Measurements from ENCODE around the gene LGALS4. TPM values are rescaled to one million over a fixed set of nuclear protein-coding genes. Genes with fewer than 3 reads are reported as not detected.

Gene LGALS4
- total and polyA plus RNA-seq, 9 of the 15 experiments (the other 6 are each of a cell fraction or from before 2014, with no cell fraction given), result 0.08 to 1.1 (median 0.30) TPM; not detected in 3

- TF ChIP-seq NCOA1 (IDR thresholded peaks at IDR 0.05; ENCODE audit: low read depth), result no peak
- no peak for TF ChIP-seq TCF7L2 (IDR thresholded peaks at IDR 0.05; ENCODE audit: low read depth, low read length)
- no peak for TF ChIP-seq ATF3 (IDR thresholded peaks at IDR 0.05)
- no peak for TF ChIP-seq ATF3 (CRISPR knock-in tag; conservative IDR thresholded peaks at IDR 0.05)
These were observed 24.1 kb downstream of the LGALS4 start, which contains the start of gene LGALS7B (continued) for GRCh38 chr19:38788478-38789243.

GRCh38 chr19:38786572-38787265 lies 26.0 kb downstream of the LGALS4 start:
- DNase-seq (ENCODE audit: extremely low read depth in 1 of 4, low spot score in 3 of 4) (no peak), FAIRE-seq (no peak), ATAC-seq (no peak)
- intact Hi-C loops (cut with micrococcal nuclease), result no loop called here
- H3K9me1 ChIP-seq (ENCODE audit: control insufficient read depth, insufficient read depth, low read length), result no peaks in the 10 kb centered on the region
- no peak overlapping the region for H3K4me3 ChIP-seq
- H3K79me2 ChIP-seq (ENCODE audit: control insufficient read depth, insufficient read depth, low read length), result no peaks in the 10 kb centered on the region
- CTCF ChIA-PET (ENCODE audit: low intra/inter-chr PET ratio), result no interaction called here
- in situ Hi-C loops (cut with MboI), result no loop called here
- no TSS peak for BruUV-seq (replicated peaks)
- no peak overlapping the region for H3K27ac ChIP-seq (ENCODE audit: extremely low read depth, low read depth, low read length)
- no peaks in the 10 kb centered on the region for H3K36me3 ChIP-seq (ENCODE audit: control insufficient read depth, insufficient read depth, low read length)
- H3K9ac ChIP-seq (ENCODE audit: insufficient read depth in 1 of 2, low read depth in 2 of 2, low read length in 2 of 2), result no peak overlapping the region
- H3K27me3 ChIP-seq (ENCODE audit: control insufficient read depth in 2 of 2, insufficient read depth in 2 of 2, low read length in 2 of 2), result no peaks in the 10 kb centered on the region
- TF ChIP-seq NR2C2 (CRISPR knock-in tag; IDR thresholded peaks at IDR 0.05), result no peak
- no peak for TF ChIP-seq NR2C2 (tag; IDR thresholded peaks at IDR 0.05)
- peak; percentile 79 for TF ChIP-seq BCOR (IDR thresholded peaks at IDR 0.05)
- 0 out of 4 replicates have a peak, but pooled peaks have one; percentile 31 to 43 for TF ChIP-seq KDM1A (IDR thresholded peaks at IDR 0.05)
- TF ChIP-seq RBM25 (IDR thresholded peaks at IDR 0.05; ENCODE audit: low read depth, low read length, severe bottlenecking), result peak; percentile 72
- TF ChIP-seq ADNP (tag; IDR thresholded peaks at IDR 0.05), result 0 out of 2 replicates have a peak, but pooled peaks have one; percentile 20
- H3K4me1 ChIP-seq (replicated peaks in 1 of 2; ENCODE audit: control insufficient read depth in 2 of 2, insufficient read depth in 2 of 2, low read length in 2 of 2), result peaks cover 0 to under 1% of the 10 kb centered on the region in 2 experiments; a peak in 2 of 5 replicates
- H3K9me3 ChIP-seq (replicated peaks; ENCODE audit: control insufficient read depth, insufficient read depth, low read depth, low read length), result no peaks in the 10 kb centered on the region
- no peak overlapping the region for H3K4me2 ChIP-seq (ENCODE audit: insufficient read depth, low read length)
- H4K20me1 ChIP-seq (replicated peaks; ENCODE audit: control insufficient read depth, insufficient read depth, low read length), result no peaks in the 10 kb centered on the region
- H2AFZ ChIP-seq (ENCODE audit: low read depth, low read length), result no peak overlapping the region
- POLR2A ChIA-PET, result interaction anchor here (0.6 kb wide), 1 partner anchor 388 kb away, joined by 3 read pairs; no protein-coding TSS in a partner anchor
- 40% methylated on average over 10 of the region's 11 CpGs for WGBS (ENCODE audit: insufficient coverage, low coverage, missing lambda C conversion rate)
